SK-N-SH (cell line): ENCODE measurements around the gene MAPRE2. TPM values are rescaled to one million over a fixed set of nuclear protein-coding genes. Genes with fewer than 3 reads are reported as not detected.

Experiments
- CTCF ChIA-PET: fragments of 300-600, 350-600 bp; formaldehyde crosslinking; extraction: SDS; loops from one replicate; lab custom pipeline; 2021; lab: Yijun Ruan, JAX
- POLR2A ChIA-PET: fragments of 350-600 bp; sonication (Branson Sonifier 250); formaldehyde crosslinking; extraction: SDS; loops from one replicate; lab custom pipeline; 2020; ENCODE audit warnings: antibody characterized with exemption, inconsistent platforms; lab: Yijun Ruan, JAX
- DNase-seq: peaks from one replicate; pipeline ENCODE4 v3.0.0; 2012
- H2AFZ ChIP-seq: fragments of 200-600 bp; sonication (generic); 2 replicates; pipeline ENCODE4 v1.8.1; 2016; ENCODE audit warnings: antibody characterized with exemption, mild to moderate bottlenecking, low read depth
- H3F3A ChIP-seq: fragments of 200-600 bp; sonication (generic); replicated peaks from 2 replicates; pipeline ENCODE3; 2016; ENCODE audit warnings: antibody characterized with exemption, mild to moderate bottlenecking; ENCODE audit not compliant: insufficient read depth
- H3K27ac ChIP-seq, 2 experiments: fragments of 200-500 bp in 1 of 2; fragments of 200-600 bp in 1 of 2; sonication (Bioruptor generic) in 1 of 2; sonication (generic), shearing (Covaris generic) in 1 of 2; 2 replicates each; pipeline versions ENCODE4 v1.5.1 to v1.6.1; 2014 to 2016; ENCODE audit warnings: low read depth in 2 of 2, inconsistent platforms in 1 of 2, low read length in 1 of 2, mild to moderate bottlenecking in 1 of 2, mixed read lengths in 1 of 2
- H3K27me3 ChIP-seq: fragments of 200-600 bp; sonication (generic), shearing (Covaris generic); 2 replicates; pipeline ENCODE4 v1.6.1; 2016; ENCODE audit warnings: mixed run types; ENCODE audit not compliant: insufficient read depth
- H3K36me3 ChIP-seq, 2 experiments: fragments of 200-500 bp in 1 of 2; fragments of 200-600 bp in 1 of 2; sonication (Bioruptor generic) in 1 of 2; sonication (generic) in 1 of 2; replicated peaks in 1 of 2; 2 replicates each; pipeline versions ENCODE3 to v1.5.1; 2014 to 2016; ENCODE audit warnings: low read length in 1 of 2, mild to moderate bottlenecking in 1 of 2; ENCODE audit not compliant: insufficient read depth in 2 of 2, control insufficient read depth in 1 of 2
- H3K4me1 ChIP-seq, 2 experiments: fragments of 200-500 bp in 1 of 2; fragments of 200-600 bp in 1 of 2; sonication (Bioruptor generic) in 1 of 2; sonication (generic), shearing (Covaris generic) in 1 of 2; 2 replicates each; pipeline versions ENCODE4 v1.5.1 to v1.6.1; 2014 to 2016; ENCODE audit warnings: low read depth in 1 of 2, low read length in 1 of 2, mixed run types in 1 of 2; ENCODE audit not compliant: insufficient read depth in 2 of 2, control insufficient read depth in 1 of 2
- H3K4me2 ChIP-seq: fragments of 200-600 bp; sonication (generic), shearing (Covaris generic); 2 replicates; pipeline ENCODE4 v1.6.1; 2017; ENCODE audit warnings: mixed run types
- H3K4me3 ChIP-seq, 2 experiments: fragments of 200-500 bp in 1 of 2; fragments of 200-600 bp in 1 of 2; sonication (Bioruptor generic) in 1 of 2; sonication (generic), shearing (Covaris generic) in 1 of 2; 2 replicates each; pipeline versions ENCODE4 v1.5.1 to v1.8.1; 2014 to 2016; ENCODE audit warnings: low read depth in 2 of 2, inconsistent platforms in 1 of 2, low read length in 1 of 2, mild to moderate bottlenecking in 1 of 2, mixed read lengths in 1 of 2, moderate library complexity in 1 of 2
- H3K79me2 ChIP-seq: fragments of 200-600 bp; sonication (generic); 2 replicates; pipeline ENCODE4 v1.8.1; 2017; ENCODE audit warnings: mild to moderate bottlenecking; ENCODE audit not compliant: insufficient read depth
- H3K9ac ChIP-seq: fragments of 200-600 bp; sonication (generic); 2 replicates; pipeline ENCODE4 v1.6.1; 2017; ENCODE audit warnings: mixed run types
- H3K9me2 ChIP-seq: fragments of 200-600 bp; sonication (generic); 2 replicates; pipeline ENCODE4 v1.6.1; 2017; ENCODE audit warnings: mixed run types
- H3K9me3 ChIP-seq: fragments of 200-600 bp; sonication (generic); 2 replicates; pipeline ENCODE4 v1.6.1; 2017; ENCODE audit warnings: mixed run types, mild to moderate bottlenecking, moderate library complexity
- H4K20me1 ChIP-seq: fragments of 200-600 bp; sonication (generic); 2 replicates; pipeline ENCODE4 v1.6.1; 2017; ENCODE audit warnings: mild to moderate bottlenecking, mixed run types; ENCODE audit not compliant: insufficient read depth
- CTCF ChIP-seq: fragments of 200-600 bp; sonication (generic); IDR thresholded peaks from 2 replicates; pipeline ENCODE4 v1.6.1; 2017; ENCODE audit warnings: antibody characterized with exemption, mild to moderate bottlenecking, moderate library complexity
- FOXJ3 ChIP-seq: sonication (generic); formaldehyde crosslinking; IDR thresholded peaks from 2 replicates; pipeline ENCODE4 v1.5.1; 2020; ENCODE audit warnings: mild to moderate bottlenecking, missing genetic modification reagents
- FOXM1 ChIP-seq: IDR thresholded peaks from 2 replicates; pipeline ENCODE4 v1.4.0; 2012; ENCODE audit warnings: low read depth, mild to moderate bottlenecking
- GABPA ChIP-seq: IDR thresholded peaks from 2 replicates; pipeline ENCODE4 v1.4.0; 2012; ENCODE audit warnings: low read depth, mild to moderate bottlenecking
- IRF3 ChIP-seq: fragments of 150-350 bp; IDR thresholded peaks from 2 replicates; pipeline ENCODE4 v1.6.1; 2016; ENCODE audit warnings: mild to moderate bottlenecking, low read depth, low read length
- MAX ChIP-seq: IDR thresholded peaks from 2 replicates; pipeline ENCODE4 v1.4.0; 2012; ENCODE audit warnings: low read depth
- MEF2A ChIP-seq: IDR thresholded peaks from 2 replicates; pipeline ENCODE4 v1.4.0; 2012; ENCODE audit warnings: low read depth, borderline replicate concordance
- MXI1 ChIP-seq: IDR thresholded peaks from 2 replicates; pipeline ENCODE4 v1.6.1; 2012; ENCODE audit warnings: mild to moderate bottlenecking, low read depth, low read length, improper control_type of control experiment
- NFIC ChIP-seq: IDR thresholded peaks from 2 replicates; pipeline ENCODE4 v1.4.0; 2012; ENCODE audit warnings: borderline replicate concordance
- NRF1 ChIP-seq: IDR thresholded peaks from 2 replicates; pipeline ENCODE4 v1.6.1; 2012; ENCODE audit warnings: low read depth, mild to moderate bottlenecking, low read length
- PBX3 ChIP-seq: IDR thresholded peaks from 2 replicates; pipeline ENCODE4; 2012
- POLR2AphosphoS5 ChIP-seq: IDR thresholded peaks from 2 replicates; pipeline ENCODE4 v1.6.1; 2012; ENCODE audit warnings: low read depth, low read length
- RAD21 ChIP-seq: IDR thresholded peaks from 2 replicates; pipeline ENCODE4 v1.6.1; 2012; ENCODE audit warnings: mild to moderate bottlenecking, low read length
- RXRA ChIP-seq: IDR thresholded peaks from 2 replicates; pipeline ENCODE4 v1.4.0; 2012; ENCODE audit warnings: low read depth, mild to moderate bottlenecking, borderline replicate concordance
- SIN3A ChIP-seq: IDR thresholded peaks from 2 replicates; pipeline ENCODE4 v1.6.1; 2012; ENCODE audit warnings: low read depth, mild to moderate bottlenecking, low read length, moderate library complexity, borderline replicate concordance
- SMC3 ChIP-seq: IDR thresholded peaks from 2 replicates; pipeline ENCODE4 v1.6.1; 2012; ENCODE audit warnings: low read depth, low read length, improper control_type of control experiment
- TAF1 ChIP-seq: IDR thresholded peaks from 2 replicates; pipeline ENCODE4 v1.6.1; 2012; ENCODE audit warnings: low read depth, mild to moderate bottlenecking, low read length, moderate library complexity, borderline replicate concordance
- TEAD4 ChIP-seq: IDR thresholded peaks from 2 replicates; pipeline ENCODE4 v1.4.0; 2012; ENCODE audit warnings: mild to moderate bottlenecking, borderline replicate concordance; ENCODE audit not compliant: insufficient read depth
- USF1 ChIP-seq: IDR thresholded peaks from 2 replicates; pipeline ENCODE4 v1.4.0; 2012; ENCODE audit warnings: low read depth, borderline replicate concordance
- YY1 ChIP-seq: IDR thresholded peaks from 2 replicates; pipeline ENCODE4 v1.4.0; 2012; ENCODE audit warnings: low read depth, mild to moderate bottlenecking
- ZBTB33 ChIP-seq: IDR thresholded peaks from 2 replicates; pipeline ENCODE4 v1.4.0; 2012; ENCODE audit warnings: low read depth, borderline replicate concordance
- WGBS: methylation state at CpG from one replicate; pipeline ENCODE4 v1.1.6; 2017; ENCODE audit warnings: low lambda C conversion rate; 5-methylcytosine and 5-hydroxymethylcytosine counted together
- polyA plus RNA-seq, 3 experiments: library from polyadenylated mRNA; depleted of rRNA; stranded (reverse); fragments of >200 nt; gene quantifications; 2 replicates each; pipeline ENCODE4 v1.2.3, GENCODE V29; 2012

MAPRE2 gene
- polyA plus RNA-seq, 1 of the 3 experiments (the other 2 are of a cell fraction) = 11.5 TPM

GRCh38 chr18:35185771-35186170 is 144.6 kb downstream of the MAPRE2 start:
- H3K36me3 ChIP-seq = no peaks in the 10 kb centered on the region
- POLR2A ChIA-PET = no interaction called here
- no peak for DNase-seq
- no peaks in the 10 kb centered on the region for H3K9me2 ChIP-seq
- 56% methylated on average over 2 of the region's 2 CpGs for WGBS
- TF ChIP-seq YY1 (no peak), TEAD4 (no peak), PBX3 (no peak), USF1 (no peak), RXRA (no peak), ZBTB33 (no peak), FOXJ3 (CRISPR knock-in tag) (no peak), FOXM1 (no peak), MEF2A (no peak), RAD21 (no peak)
- no peak overlapping the region for H3K4me2 ChIP-seq
- no peak overlapping the region for H3K4me3 ChIP-seq
- no peak overlapping the region for H2AFZ ChIP-seq
- H3K79me2 ChIP-seq = no peaks in the 10 kb centered on the region
- no peaks in the 10 kb centered on the region for H4K20me1 ChIP-seq
- no peaks in the 10 kb centered on the region for H3F3A ChIP-seq
- H3K9ac ChIP-seq = no peak overlapping the region
- H3K9me3 ChIP-seq = no peaks in the 10 kb centered on the region
- CTCF ChIA-PET = interaction anchor here (0.9 to 1.2 kb wide), 2 partner anchors 16 to 157 kb away, joined by 3 read pairs; no protein-coding TSS in a partner anchor
- no peaks in the 10 kb centered on the region; a peak in 1 of 4 replicates for H3K4me1 ChIP-seq
- H3K27me3 ChIP-seq = no peaks in the 10 kb centered on the region
- H3K27ac ChIP-seq = no peak overlapping the region

- DNase-seq = no peak
- no peaks in the 10 kb centered on the region for H3K27me3 ChIP-seq
- no peak overlapping the region for H3K9ac ChIP-seq
- no peak overlapping the region for H3K4me2 ChIP-seq
- H3K9me2 ChIP-seq = no peaks in the 10 kb centered on the region
- POLR2A ChIA-PET = no interaction called here
- WGBS = 78% methylated on average over 6 of the region's 6 CpGs
- no peak overlapping the region for H3K4me3 ChIP-seq
- no peak overlapping the region for H3K27ac ChIP-seq
- no peaks in the 10 kb centered on the region; a peak in 1 of 4 replicates for H3K4me1 ChIP-seq
- no peaks in the 10 kb centered on the region for H3F3A ChIP-seq
- no peaks in the 10 kb centered on the region for H3K79me2 ChIP-seq
- H4K20me1 ChIP-seq = no peaks in the 10 kb centered on the region
- H3K9me3 ChIP-seq = no peaks in the 10 kb centered on the region
- H3K36me3 ChIP-seq = no peaks in the 10 kb centered on the region
- CTCF ChIA-PET = interaction anchor here (0.9 to 1.2 kb wide), 2 partner anchors 15 to 158 kb away, joined by 3 read pairs; no protein-coding TSS in a partner anchor
- H2AFZ ChIP-seq = no peak overlapping the region
- TF ChIP-seq SIN3A (no peak), TAF1 (no peak), NFIC (no peak), MAX (no peak), GABPA (no peak), FOXJ3 (CRISPR knock-in tag) (no peak), NRF1 (no peak), SMC3 (no peak), MXI1 (no peak), YY1 (no peak), POLR2AphosphoS5 (no peak), IRF3 (no peak), CTCF (no peak)
These were observed 145.2 kb downstream of the MAPRE2 start for GRCh38 chr18:35186291-35187034.
